Erythroblast (primary cell): ENCODE data around the gene ADAM12.

ENCODE experiments used
- GATA1 ChIP-seq: IDR thresholded peaks from 2 replicates; pipeline ENCODE4 v1.6.1; 2011; ENCODE audit warnings: low read depth, mild to moderate bottlenecking, control low read depth, low read length, moderate library complexity
- POLR2A ChIP-seq: IDR thresholded peaks from 2 replicates; pipeline ENCODE4 v1.6.1; 2011; ENCODE audit warnings: mild to moderate bottlenecking, low read length

DNA sequence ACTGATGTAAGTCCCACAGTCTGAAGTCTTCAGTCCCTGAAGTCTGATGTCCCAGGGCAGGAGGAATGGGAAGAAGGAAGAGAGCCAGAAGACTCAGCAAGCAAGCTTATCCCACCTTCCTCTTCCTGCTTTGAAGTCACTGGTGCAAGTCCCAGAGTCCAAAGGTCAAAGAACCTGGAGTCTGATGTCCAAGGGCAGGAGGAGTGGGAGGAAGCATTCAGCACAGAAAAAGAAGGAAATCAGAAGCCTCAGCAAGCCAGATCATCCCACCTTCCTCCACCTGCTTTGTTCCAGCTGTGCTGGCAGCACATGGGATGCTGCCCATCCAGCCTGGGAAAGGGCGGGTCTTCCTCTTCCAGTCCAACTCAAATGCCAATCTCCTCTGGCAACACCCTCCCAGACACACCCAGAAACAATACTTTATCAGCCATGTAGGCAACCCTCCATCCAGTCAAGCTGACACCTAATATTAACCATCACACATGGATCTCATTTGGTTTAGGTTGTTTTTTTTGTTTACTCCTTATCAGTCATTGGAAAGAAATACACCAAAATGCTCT lies 50.9 kb downstream of the ADAM12 start:
- no peak for TF ChIP-seq POLR2A
- no peak for TF ChIP-seq GATA1
